ENCODE data around the gene TMEM200B.

DNA sequence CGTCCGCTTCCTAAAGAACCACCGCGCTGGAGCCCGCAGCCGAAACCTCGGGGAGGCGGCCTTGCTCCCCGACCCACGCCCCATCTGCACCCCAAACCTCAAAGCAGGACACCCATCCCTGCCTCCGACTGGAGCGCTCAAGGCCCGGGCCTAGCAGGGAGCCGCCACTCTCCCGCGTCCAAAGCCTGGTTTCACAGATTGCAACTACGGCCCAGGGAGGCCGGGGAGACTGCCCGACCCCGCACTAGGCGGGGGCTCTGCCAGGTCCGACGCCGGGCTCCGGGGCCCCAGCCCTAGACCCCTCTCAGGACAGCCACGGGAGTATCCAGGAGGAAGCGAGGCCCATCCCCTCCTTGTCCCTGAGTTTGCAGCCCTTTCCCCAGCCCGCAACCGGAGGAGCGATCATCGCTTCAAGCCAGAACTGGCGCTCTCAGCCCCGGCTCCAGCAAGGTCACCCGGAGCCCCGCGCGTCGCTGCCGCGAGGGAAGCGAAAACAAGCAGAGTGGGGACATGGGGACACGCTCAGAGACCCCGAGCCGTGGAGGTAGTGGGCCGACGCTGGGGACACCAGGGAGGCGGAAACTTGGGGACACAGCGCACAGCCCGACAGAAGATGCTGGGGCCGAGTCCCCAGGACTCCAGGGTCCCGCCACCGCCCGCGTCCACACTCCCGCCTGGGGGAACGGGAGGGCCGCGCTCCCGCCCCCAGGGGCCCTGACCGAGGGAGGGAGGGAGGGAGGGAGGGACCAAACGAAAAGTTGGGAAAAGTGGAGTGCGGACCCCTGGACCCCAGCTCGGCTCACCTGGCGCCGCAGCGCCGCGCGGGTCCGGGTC is 433 bp downstream of the TMEM200B start:
- TF ChIP-seq CTCF (IDR thresholded peaks at IDR 0.05; ENCODE audit: borderline replicate concordance, extremely low read depth, low read length, poor library complexity, severe bottlenecking) (no peak), EZH2 (IDR thresholded peaks at IDR 0.05; ENCODE audit: borderline replicate concordance, low read depth, low read length, severe bottlenecking) (no peak)

Measured in DND-41 (cell line).